GM12801 (cell line): Measurements from ENCODE around the gene ERC2.

Experiments used
- CTCF ChIP-seq: IDR thresholded peaks from one replicate; pipeline ENCODE4 v1.5.1; 2011; ENCODE audit warnings: control low read depth; ENCODE audit not compliant: insufficient read length; ENCODE audit errors: extremely low read depth

ERC2 gene

GRCh38 chr3:56295161-56295560 lies 173.1 kb downstream of the ERC2 start:
- TF ChIP-seq CTCF, result no peak

- TF ChIP-seq CTCF, result no peak
These were observed 174.0 kb downstream of the ERC2 start for GRCh38 chr3:56294286-56294685.

- no peak for TF ChIP-seq CTCF
These were observed 176.3 kb downstream of the ERC2 start for GRCh38 chr3:56291953-56292352.

- TF ChIP-seq CTCF, result no peak
These were observed 177.0 kb downstream of the ERC2 start for GRCh38 chr3:56291244-56291680.

- TF ChIP-seq CTCF, result no peak
These were observed 177.9 kb downstream of the ERC2 start for GRCh38 chr3:56290374-56290773.

- TF ChIP-seq CTCF, result no peak
These were observed 180.0 kb downstream of the ERC2 start for GRCh38 chr3:56288258-56288657.

GRCh38 chr3:56282341-56282740 lies 185.9 kb downstream of the ERC2 start:
- TF ChIP-seq CTCF, result no peak

- TF ChIP-seq CTCF, result no peak
These were observed 191.0 kb downstream of the ERC2 start for GRCh38 chr3:56277236-56277635.
